H1 (cell line): ENCODE results near the gene RGL2. TPM values are rescaled to one million over a fixed set of nuclear protein-coding genes. Genes with fewer than 3 reads are reported as not detected.

ENCODE experiments used
- CTCF ChIA-PET: fragments of 300-600 bp; sonication (Branson Sonifier 250); formaldehyde crosslinking; loops from one replicate; lab custom pipeline; 2021; ENCODE audit not compliant: partially characterized antibody; lab: Charles Lee
- POLR2A ChIA-PET: fragments of 300-600 bp; sonication (Branson Sonifier 250); formaldehyde crosslinking; loops from one replicate; lab custom pipeline; 2021; ENCODE audit warnings: inconsistent platforms; ENCODE audit not compliant: partially characterized antibody; lab: Charles Lee
- DNase-seq, 2 experiments: peaks; one replicate each; pipeline versions ENCODE4 v3.0.0 to v3.0.0-alpha.2; 2010 to 2022; ENCODE audit warnings: low spot score in 2 of 2, low read depth in 1 of 2, mixed read lengths in 1 of 2
- FAIRE-seq: peaks from 2 replicates; lab custom pipeline; 2011; peaks lifted over from hg19 to GRCh38; lab: Jason Lieb, UNC
- H2AFZ ChIP-seq: 2 replicates; pipeline ENCODE4 v1.8.1; 2012; ENCODE audit warnings: low read length, inconsistent platforms
- H2AK5ac ChIP-seq: 2 replicates; pipeline ENCODE4 v1.6.1; 2013; ENCODE audit warnings: low read depth, low read length
- H2BK120ac ChIP-seq: replicated peaks from 2 replicates; pipeline ENCODE3; 2013; ENCODE audit warnings: low read depth, low read length, inconsistent platforms
- H2BK12ac ChIP-seq: 2 replicates; pipeline ENCODE4 v1.6.1; 2013; ENCODE audit warnings: low read depth, low read length
- H2BK15ac ChIP-seq: 2 replicates; pipeline ENCODE4 v1.6.1; 2013; ENCODE audit warnings: low read length
- H2BK20ac ChIP-seq: 2 replicates; pipeline ENCODE4 v1.6.1; 2013; ENCODE audit warnings: low read length
- H2BK5ac ChIP-seq: 2 replicates; pipeline ENCODE4 v1.6.1; 2013; ENCODE audit warnings: low read depth, low read length
- H3K14ac ChIP-seq: 2 replicates; pipeline ENCODE4 v1.6.1; 2013; ENCODE audit warnings: inconsistent platforms; ENCODE audit not compliant: insufficient read length
- H3K18ac ChIP-seq: 2 replicates; pipeline ENCODE4 v1.6.1; 2013; ENCODE audit warnings: low read length; ENCODE audit errors: extremely low read depth
- H3K23ac ChIP-seq: 2 replicates; pipeline ENCODE4 v1.6.1; 2013; ENCODE audit warnings: inconsistent platforms; ENCODE audit not compliant: insufficient read length
- H3K23me2 ChIP-seq: 2 replicates; pipeline ENCODE4 v1.6.1; 2013; ENCODE audit warnings: low read depth, low read length
- H3K27ac ChIP-seq: 2 replicates; pipeline ENCODE4 v1.6.1; 2011; ENCODE audit warnings: low read depth, low read length, inconsistent platforms
- H3K27me3 ChIP-seq, 4 experiments: replicated peaks in 1 of 4; 1 replicate in 1 of 4; 2 replicates in 3 of 4; pipeline versions ENCODE4 v1.6.1 to v1.8.1; 2011 to 2013; ENCODE audit warnings: low read length in 3 of 4, mild to moderate bottlenecking in 3 of 4, inconsistent platforms in 2 of 4, mixed read lengths in 2 of 4, moderate library complexity in 1 of 4; ENCODE audit not compliant: control insufficient read depth in 3 of 4, insufficient read depth in 3 of 4; ENCODE audit errors: extremely low read depth in 1 of 4
- H3K36me3 ChIP-seq, 4 experiments: 2 replicates each; pipeline versions ENCODE4 v1.6.1 to v1.8.1; 2011 to 2013; ENCODE audit warnings: mild to moderate bottlenecking in 4 of 4, low read length in 3 of 4, moderate library complexity in 2 of 4, control low read depth in 1 of 4, inconsistent platforms in 1 of 4; ENCODE audit not compliant: insufficient read depth in 4 of 4, control insufficient read depth in 2 of 4
- H3K4ac ChIP-seq: replicated peaks from 2 replicates; pipeline ENCODE3; 2013; ENCODE audit warnings: low read length, low read depth, mixed read lengths, inconsistent platforms; ENCODE audit not compliant: insufficient read length
- H3K4me1 ChIP-seq, 4 experiments: replicated peaks in 1 of 4; 1 replicate in 1 of 4; 2 replicates in 3 of 4; pipeline versions ENCODE4 v1.6.1 to v1.8.1; 2011 to 2013; ENCODE audit warnings: low read length in 3 of 4, inconsistent platforms in 2 of 4, mixed read lengths in 1 of 4; ENCODE audit not compliant: insufficient read depth in 4 of 4, control insufficient read depth in 3 of 4
- H3K4me2 ChIP-seq, 2 experiments: 2 replicates each; pipeline versions ENCODE4 v1.6.1 to v1.8.1; 2011 to 2013; ENCODE audit warnings: low read depth in 2 of 2, low read length in 2 of 2, control low read depth in 1 of 2, inconsistent platforms in 1 of 2, mild to moderate bottlenecking in 1 of 2; ENCODE audit not compliant: insufficient read depth in 1 of 2
- H3K4me3 ChIP-seq, 4 experiments: fragments of 200-600, 300-600 bp in 1 of 4; sonication (generic), shearing (Covaris generic), sonication (Bioruptor Twin) in 1 of 4; 2 replicates each; pipeline versions ENCODE4 v1.5.1 to v1.8.1; 2011 to 2016; ENCODE audit warnings: low read length in 4 of 4, low read depth in 3 of 4, control low read depth in 2 of 4, inconsistent platforms in 2 of 4, mild to moderate bottlenecking in 2 of 4, mixed read lengths in 1 of 4, moderate library complexity in 1 of 4; ENCODE audit not compliant: insufficient read depth in 2 of 4; ENCODE audit errors: extremely low read depth in 1 of 4
- H3K56ac ChIP-seq: replicated peaks from 2 replicates; pipeline ENCODE3; 2013; ENCODE audit warnings: low read depth, mild to moderate bottlenecking, mixed read lengths, low read length, inconsistent platforms; ENCODE audit not compliant: insufficient read length
- H3K79me1 ChIP-seq: 2 replicates; pipeline ENCODE4 v1.6.1; 2013; ENCODE audit warnings: low read depth, low read length, control low read depth
- H3K79me2 ChIP-seq, 2 experiments: 2 replicates each; pipeline versions ENCODE4 v1.6.1 to v1.8.1; 2012 to 2013; ENCODE audit warnings: low read length in 2 of 2, mild to moderate bottlenecking in 2 of 2, inconsistent platforms in 1 of 2; ENCODE audit not compliant: insufficient read depth in 2 of 2, control insufficient read depth in 1 of 2
- H3K9ac ChIP-seq, 4 experiments: replicated peaks in 1 of 4; 1 replicate in 1 of 4; 2 replicates in 3 of 4; pipeline versions ENCODE4 v1.6.1 to v1.8.1; 2011 to 2013; ENCODE audit warnings: low read depth in 3 of 4, low read length in 3 of 4, control low read depth in 2 of 4, mild to moderate bottlenecking in 2 of 4, moderate library complexity in 2 of 4, inconsistent platforms in 1 of 4; ENCODE audit errors: extremely low read depth in 1 of 4
- H3K9me3 ChIP-seq, 2 experiments: 2 replicates each; pipeline versions ENCODE4 v1.6.1 to v1.8.1; 2012 to 2013; ENCODE audit warnings: mild to moderate bottlenecking in 2 of 2, moderate library complexity in 2 of 2, control low read depth in 1 of 2, inconsistent platforms in 1 of 2, low read depth in 1 of 2, low read length in 1 of 2, mixed read lengths in 1 of 2; ENCODE audit not compliant: insufficient read depth in 2 of 2
- H4K20me1 ChIP-seq, 2 experiments: replicated peaks in 1 of 2; 2 replicates each; pipeline versions ENCODE3 to v1.8.1; 2011 to 2013; ENCODE audit warnings: inconsistent platforms in 2 of 2, low read length in 2 of 2, mild to moderate bottlenecking in 1 of 2; ENCODE audit not compliant: insufficient read depth in 2 of 2, control insufficient read depth in 1 of 2
- H4K5ac ChIP-seq: 2 replicates; pipeline ENCODE4 v1.6.1; 2013; ENCODE audit warnings: low read length, low read depth, mixed read lengths, inconsistent platforms; ENCODE audit not compliant: insufficient read length
- H4K8ac ChIP-seq: 2 replicates; pipeline ENCODE4 v1.8.0; 2013; ENCODE audit warnings: mild to moderate bottlenecking, moderate library complexity, low read length, inconsistent platforms; ENCODE audit not compliant: insufficient read depth; ENCODE audit errors: extremely low read depth
- H4K91ac ChIP-seq: replicated peaks from 2 replicates; pipeline ENCODE3; 2013; ENCODE audit warnings: low read length, mixed read lengths, inconsistent platforms; ENCODE audit not compliant: insufficient read length
- CBX5 ChIP-seq: fragments of 300-800, 300-1000 bp; sonication (generic); IDR thresholded peaks from 2 replicates; pipeline ENCODE4 v1.7.1; 2016; ENCODE audit warnings: antibody characterized with exemption, low read length, low read depth
- CTBP2 ChIP-seq: IDR thresholded peaks from 2 replicates; pipeline ENCODE4 v1.7.0; 2011; ENCODE audit warnings: borderline replicate concordance, mild to moderate bottlenecking, moderate library complexity, mixed read lengths, low read length; ENCODE audit not compliant: insufficient read depth, insufficient read length
- GTF2F1 ChIP-seq: IDR thresholded peaks from 2 replicates; pipeline ENCODE4 v1.6.1; 2012; ENCODE audit warnings: low read depth, low read length, improper control_type of control experiment, borderline replicate concordance
- MAFK ChIP-seq: IDR thresholded peaks from 2 replicates; pipeline ENCODE4 v1.6.1; 2012; ENCODE audit warnings: low read depth, mild to moderate bottlenecking, improper control_type of control experiment, low read length
- RNF2 ChIP-seq: fragments of 200-900, 300-1000 bp; sonication (generic); IDR thresholded peaks from 2 replicates; pipeline ENCODE4 v1.7.1; 2016; ENCODE audit warnings: borderline replicate concordance, low read depth, mild to moderate bottlenecking, antibody characterized with exemption, low read length; ENCODE audit not compliant: poor library complexity, severe bottlenecking; ENCODE audit errors: missing control alignments
- SRF ChIP-seq: IDR thresholded peaks from 2 replicates; pipeline ENCODE4 v1.6.1; 2011; ENCODE audit warnings: mild to moderate bottlenecking, low read depth, low read length, moderate library complexity
- USF2 ChIP-seq: IDR thresholded peaks from 2 replicates; pipeline ENCODE4 v1.6.1; 2011; ENCODE audit warnings: low read length, improper control_type of control experiment
- YY1 ChIP-seq: IDR thresholded peaks from 2 replicates; pipeline ENCODE4 v1.6.1; 2011; ENCODE audit warnings: low read depth, mild to moderate bottlenecking, low read length
- ZNF274 ChIP-seq: IDR thresholded peaks from 2 replicates; pipeline ENCODE4 v1.7.0; 2012; ENCODE audit warnings: low read length, borderline replicate concordance; ENCODE audit errors: extremely low read depth
- WGBS, 2 experiments: shearing (Covaris generic) in 1 of 2; methylation state at CpG; one replicate each; pipeline versions ENCODE4 v1.1.6 to v1.1.7; 2013 to 2015; ENCODE audit warnings: low lambda C conversion rate in 2 of 2, mixed read lengths in 2 of 2, inconsistent platforms in 1 of 2, low coverage in 1 of 2, missing lambda C conversion rate in 1 of 2; ENCODE audit not compliant: insufficient replicate concordance in 2 of 2, insufficient coverage in 1 of 2, insufficient read length in 1 of 2; ENCODE audit errors: extremely low coverage in 1 of 2, missing lambda C conversion rate in 1 of 2; 5-methylcytosine and 5-hydroxymethylcytosine counted together
- polyA plus RNA-seq, 7 experiments: library from polyadenylated mRNA; depleted of rRNA in 3 of 7; stranded (reverse) in 5 of 7; unstranded in 2 of 7; fragments of >200 nt in 5 of 7; fragments of 200-250 nt in 2 of 7; gene quantifications; 1 replicate in 5 of 7; 2 replicates in 1 of 7; 4 replicates in 1 of 7; pipeline versions ENCODE4 v1.2.1 to v1.2.3, GENCODE V29; 2011 to 2013; ENCODE audit warnings: missing spikeins in 2 of 7, mixed read lengths in 2 of 7
- total RNA-seq: library from RNA; stranded (reverse); fragmentation: NEBNext Ultra II Directional; extraction: Animal tissue kit (Norgen Biotek cat#: 25700); gene quantifications from 2 replicates; pipeline ENCODE4 v1.2.1, GENCODE V29; 2021

RGL2 gene
- total and polyA plus RNA-seq, 2 of the 8 experiments (the other 6 are each of a cell fraction or from before 2014, with no cell fraction given), result 58.1 to 80.3 TPM

GRCh38 chr6:33288141-33288920, 10.4 kb downstream of the RGL2 start:
- no peaks in the 10 kb centered on the region; a peak in 1 of 4 replicates for H3K9me3 ChIP-seq
- H2BK12ac ChIP-seq, result no peak overlapping the region
- 28% methylated on average over 21 of the region's 21 CpGs; no CpG with 5 or more reads in 1 of the 2 experiments for whole genome bisulfite sequencing, 2 experiments
- no peak overlapping the region for H2AK5ac ChIP-seq
- POLR2A ChIA-PET, result interaction anchor here (1.5 to 16.7 kb wide), 5 partner anchors 9 to 81 kb away, joined by 3 to 337 read pairs (median 70); partner anchors contain the start of genes B3GALT4, RGL2, RPS18 and TAPBP
- peaks cover 0 to 11% (median 5%) of the 10 kb centered on the region in 4 experiments; a peak in 5 of 7 replicates for H3K4me1 ChIP-seq
- H3K4ac ChIP-seq, result no peak overlapping the region
- H4K91ac ChIP-seq, result no peak overlapping the region
- peaks cover 8% of the 10 kb centered on the region; the same call in 1 of the 2 replicates for H3K79me1 ChIP-seq
- no peak overlapping the region for H2BK120ac ChIP-seq
- peaks cover 4 to 31% of the 10 kb centered on the region in 2 experiments; a peak in 3 of 4 replicates for H3K79me2 ChIP-seq
- CTCF ChIA-PET, result interaction anchor here (0.5 to 7.2 kb wide), 6 partner anchors 9 to 363 kb away, joined by 3 to 81 read pairs (median 4); partner anchors contain the start of genes B3GALT4 and RGL2
- H3K36me3 ChIP-seq, result peaks cover 15 to 39% (median 29%) of the 10 kb centered on the region in 4 experiments
- DNase-seq (no peak), FAIRE-seq (no peak)
- no peak overlapping the region for H3K23ac ChIP-seq
- H3K27me3 ChIP-seq, result no peaks in the 10 kb centered on the region
- peak overlapping the region; percentile 76 to 92 for H3K4me2 ChIP-seq
- H2AFZ ChIP-seq, result no peak overlapping the region
- H3K4me3 ChIP-seq, result peak overlapping the region; percentile 74 to 97 (median 84)
- peak overlapping the region; percentile 66 for H4K8ac ChIP-seq
- no peak overlapping the region for H2BK15ac ChIP-seq
- H3K23me2 ChIP-seq, result peaks cover 8% of the 10 kb centered on the region; the same call in 1 of the 2 replicates
- H3K27ac ChIP-seq, result no peak overlapping the region
- H2BK20ac ChIP-seq, result no peak overlapping the region
- H3K14ac ChIP-seq, result no peak overlapping the region
- peaks cover 0 to 2% of the 10 kb centered on the region in 2 experiments for H4K20me1 ChIP-seq
- peak overlapping the region; percentile 21 for H3K56ac ChIP-seq
- no peak overlapping the region for H3K18ac ChIP-seq
- H4K5ac ChIP-seq, result no peak overlapping the region
- peak overlapping the region in 3 of 4 experiments; percentile 39 to 56 (median 52); a peak in 5 of 7 replicates for H3K9ac ChIP-seq
- H2BK5ac ChIP-seq, result no peak overlapping the region
- TF ChIP-seq MAFK (no peak), SRF (no peak), GTF2F1 (no peak), ZNF274 (no peak), RNF2 (no peak), YY1 (no peak), CTBP2 (no peak), USF2 (no peak), CBX5 (no peak)
